ENCODE measurements around the gene CST2. TPM values are rescaled to one million over a fixed set of nuclear protein-coding genes. Genes with fewer than 3 reads are reported as not detected.
"Not testable (repeated sequence)": the region's sequence is repeated elsewhere in the genome, so short reads cannot be mapped to it uniquely, and the experiment has no call there.

Gene CST2
- total and polyA plus RNA-seq, 2 donors (not counting 1 experiment from before 2014, with no cell fraction given), result not detected

DNA sequence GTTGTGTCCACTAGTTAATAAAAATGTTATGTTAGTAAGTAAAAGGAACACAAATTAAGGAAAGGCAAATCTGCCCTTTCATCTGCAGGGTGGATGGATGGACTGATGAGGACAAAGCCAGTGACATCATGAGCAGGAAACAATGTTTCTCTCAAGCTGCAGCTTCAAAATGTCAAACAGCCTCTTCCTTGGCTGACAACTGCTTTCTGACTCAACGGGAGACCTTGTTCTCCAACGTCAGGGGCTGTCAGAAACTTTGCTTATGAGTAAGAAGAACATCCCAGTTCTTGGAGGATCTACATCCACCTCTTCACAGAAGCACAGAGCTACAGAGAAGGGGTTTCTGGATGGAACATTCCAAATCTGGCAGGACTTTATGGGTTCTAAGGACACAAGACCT, 6.0 kb downstream of the CST2 start:
- Mint-ChIP-seq H3K4me3 (no peak overlapping the region), H3K27me3 (no peaks in the 10 kb centered on the region), H3K9me3 (ENCODE audit: insufficient read depth) (no peaks in the 10 kb centered on the region), H3K27ac (no peak overlapping the region), H3K4me1 (no peaks in the 10 kb centered on the region)
- H3K79me2 ChIP-seq (ENCODE audit: control insufficient read depth, insufficient read depth, low read length), result no peaks in the 10 kb centered on the region
- no peaks in the 10 kb centered on the region for H3K9me3 ChIP-seq (ENCODE audit: control extremely low read depth in 1 of 3, control insufficient read depth in 2 of 3, insufficient read depth in 1 of 3, low read length in 2 of 3)
- TF ChIP-seq, protein P1, sequence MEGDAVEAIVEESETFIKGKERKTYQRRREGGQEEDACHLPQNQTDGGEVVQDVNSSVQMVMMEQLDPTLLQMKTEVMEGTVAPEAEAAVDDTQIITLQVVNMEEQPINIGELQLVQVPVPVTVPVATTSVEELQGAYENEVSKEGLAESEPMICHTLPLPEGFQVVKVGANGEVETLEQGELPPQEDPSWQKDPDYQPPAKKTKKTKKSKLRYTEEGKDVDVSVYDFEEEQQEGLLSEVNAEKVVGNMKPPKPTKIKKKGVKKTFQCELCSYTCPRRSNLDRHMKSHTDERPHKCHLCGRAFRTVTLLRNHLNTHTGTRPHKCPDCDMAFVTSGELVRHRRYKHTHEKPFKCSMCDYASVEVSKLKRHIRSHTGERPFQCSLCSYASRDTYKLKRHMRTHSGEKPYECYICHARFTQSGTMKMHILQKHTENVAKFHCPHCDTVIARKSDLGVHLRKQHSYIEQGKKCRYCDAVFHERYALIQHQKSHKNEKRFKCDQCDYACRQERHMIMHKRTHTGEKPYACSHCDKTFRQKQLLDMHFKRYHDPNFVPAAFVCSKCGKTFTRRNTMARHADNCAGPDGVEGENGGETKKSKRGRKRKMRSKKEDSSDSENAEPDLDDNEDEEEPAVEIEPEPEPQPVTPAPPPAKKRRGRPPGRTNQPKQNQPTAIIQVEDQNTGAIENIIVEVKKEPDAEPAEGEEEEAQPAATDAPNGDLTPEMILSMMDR (IDR thresholded peaks at IDR 0.05), result no peak
- TF ChIP-seq EZH2 (IDR thresholded peaks at IDR 0.05; ENCODE audit: borderline replicate concordance, insufficient read depth, low read depth, low read length, poor library complexity, severe bottlenecking), result no peak
- H2AFZ ChIP-seq (ENCODE audit: insufficient read depth, low read depth, low read length, poor library complexity, severe bottlenecking), result no peak overlapping the region
- no peaks in the 10 kb centered on the region for H3K36me3 ChIP-seq (replicated peaks in 1 of 2; ENCODE audit: control extremely low read depth in 1 of 2, control insufficient read depth in 1 of 2, extremely low read depth in 1 of 2, insufficient read depth in 2 of 2, low read length in 1 of 2)
- intact Hi-C loops (cut with micrococcal nuclease), result no loop called here
- WGBS (ENCODE audit: insufficient coverage), result no CpG with 5 or more reads among the region's 2 CpGs
- no peak overlapping the region for H3K4me3 ChIP-seq (ENCODE audit: control extremely low read depth in 1 of 5, extremely low read depth in 1 of 5, insufficient read depth in 1 of 5, low read depth in 2 of 5, low read length in 4 of 5)
- CTCF ChIA-PET, result no interaction called here
- no peak overlapping the region for H3K4me2 ChIP-seq (replicated peaks; ENCODE audit: low read depth, low read length, poor library complexity, severe bottlenecking)
- H3K4me1 ChIP-seq (ENCODE audit: control insufficient read depth in 2 of 2, insufficient read depth in 2 of 2, low read length in 2 of 2), result no peaks in the 10 kb centered on the region
- ATAC-seq (ENCODE audit: low read depth) (no peak), DNase-seq (no peak)
- H3K27me3 ChIP-seq (replicated peaks in 1 of 4; ENCODE audit: control extremely low read depth in 1 of 4, control insufficient read depth in 3 of 4, insufficient read depth in 4 of 4, low read length in 3 of 4), result no peaks in the 10 kb centered on the region
- no peak overlapping the region for H3K9ac ChIP-seq (ENCODE audit: low read length)
- H3K27ac ChIP-seq (ENCODE audit: low read length in 2 of 2), result no peak overlapping the region
- H4K20me1 ChIP-seq (ENCODE audit: control insufficient read depth, insufficient read depth, low read length, poor library complexity, severe bottlenecking), result no peaks in the 10 kb centered on the region
- POLR2A ChIA-PET, result no interaction called here

DNA sequence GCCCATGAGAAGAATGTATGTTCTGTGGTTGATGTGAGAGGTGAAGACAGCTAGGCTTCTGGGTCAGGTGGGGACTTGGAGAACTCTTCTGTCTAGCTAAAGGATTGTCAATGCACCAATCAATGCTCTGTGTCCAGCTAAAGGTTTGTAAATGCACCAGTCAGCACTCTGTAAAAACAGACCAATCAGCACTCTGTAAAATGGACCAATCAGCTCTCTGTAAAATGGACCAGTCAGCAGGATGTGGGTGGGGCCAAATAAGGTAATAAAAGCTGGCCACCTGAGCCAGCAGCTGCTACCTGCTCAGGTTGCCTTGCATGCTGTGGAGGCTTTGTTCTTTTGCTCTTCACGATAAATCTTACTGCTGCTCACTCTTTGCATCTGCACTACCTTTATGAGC, 15.0 kb downstream of the CST2 start:
- H3K27ac Mint-ChIP-seq; intact Hi-C loops (cut with micrococcal nuclease); H3K79me2 ChIP-seq (ENCODE audit: control insufficient read depth, insufficient read depth, low read length); H3K27ac ChIP-seq (ENCODE audit: low read length in 2 of 2); H3K27me3 ChIP-seq (replicated peaks in 1 of 4; ENCODE audit: control extremely low read depth in 1 of 4, control insufficient read depth in 3 of 4, insufficient read depth in 4 of 4, low read length in 3 of 4); H3K4me3 Mint-ChIP-seq; H3K4me3 ChIP-seq (ENCODE audit: control extremely low read depth in 1 of 5, extremely low read depth in 1 of 5, insufficient read depth in 1 of 5, low read depth in 2 of 5, low read length in 4 of 5); H3K36me3 ChIP-seq (replicated peaks in 1 of 2; ENCODE audit: control extremely low read depth in 1 of 2, control insufficient read depth in 1 of 2, extremely low read depth in 1 of 2, insufficient read depth in 2 of 2, low read length in 1 of 2); ATAC-seq (ENCODE audit: low read depth); H3K9ac ChIP-seq (ENCODE audit: low read length); CTCF ChIA-PET; H4K20me1 ChIP-seq (ENCODE audit: control insufficient read depth, insufficient read depth, low read length, poor library complexity, severe bottlenecking); H3K27me3 Mint-ChIP-seq; H2AFZ ChIP-seq (ENCODE audit: insufficient read depth, low read depth, low read length, poor library complexity, severe bottlenecking); H3K4me1 ChIP-seq (ENCODE audit: control insufficient read depth in 2 of 2, insufficient read depth in 2 of 2, low read length in 2 of 2); H3K4me1 Mint-ChIP-seq; H3K9me3 Mint-ChIP-seq (ENCODE audit: insufficient read depth); H3K4me2 ChIP-seq (replicated peaks; ENCODE audit: low read depth, low read length, poor library complexity, severe bottlenecking); DNase-seq; POLR2A ChIA-PET; H3K9me3 ChIP-seq (ENCODE audit: control extremely low read depth in 1 of 3, control insufficient read depth in 2 of 3, insufficient read depth in 1 of 3, low read length in 2 of 3): not testable (repeated sequence)
- no CpG with 5 or more reads among the region's 1 CpG for WGBS (ENCODE audit: insufficient coverage)

DNA sequence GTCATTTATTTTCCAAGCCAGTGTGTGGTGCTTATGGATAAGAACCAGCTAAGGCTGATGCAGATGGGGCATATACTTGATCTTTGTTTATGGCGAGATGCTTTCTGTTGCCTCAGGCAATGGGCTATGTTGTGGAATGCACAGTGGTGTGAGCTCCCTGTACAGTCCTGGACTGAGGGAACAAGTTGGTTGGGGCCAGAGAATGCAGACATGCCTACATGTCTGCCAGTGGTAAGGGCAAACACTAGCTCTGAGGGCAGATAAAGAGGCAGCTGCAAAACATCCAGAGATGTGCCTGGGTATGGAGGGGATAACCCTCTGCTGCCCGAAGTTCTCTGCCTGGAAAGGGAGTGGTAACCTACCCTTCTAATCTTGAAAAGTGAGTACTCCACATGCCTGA, 16.2 kb downstream of the CST2 start:
- H4K20me1 ChIP-seq (ENCODE audit: control insufficient read depth, insufficient read depth, low read length, poor library complexity, severe bottlenecking), result not testable (repeated sequence)

More for the DNA sequence above, 16.2 kb downstream of the CST2 start:
- intact Hi-C loops (cut with micrococcal nuclease); H3K9me3 ChIP-seq (ENCODE audit: control extremely low read depth in 1 of 3, control insufficient read depth in 2 of 3, insufficient read depth in 1 of 3, low read length in 2 of 3); H3K79me2 ChIP-seq (ENCODE audit: control insufficient read depth, insufficient read depth, low read length); H3K27ac ChIP-seq (ENCODE audit: low read length in 2 of 2); H3K4me1 ChIP-seq (ENCODE audit: control insufficient read depth in 2 of 2, insufficient read depth in 2 of 2, low read length in 2 of 2); H3K4me2 ChIP-seq (replicated peaks; ENCODE audit: low read depth, low read length, poor library complexity, severe bottlenecking); H2AFZ ChIP-seq (ENCODE audit: insufficient read depth, low read depth, low read length, poor library complexity, severe bottlenecking); H3K9me3 Mint-ChIP-seq (ENCODE audit: insufficient read depth); H3K27me3 Mint-ChIP-seq; POLR2A ChIA-PET; H3K9ac ChIP-seq (ENCODE audit: low read length); H3K4me3 ChIP-seq (ENCODE audit: control extremely low read depth in 1 of 5, extremely low read depth in 1 of 5, insufficient read depth in 1 of 5, low read depth in 2 of 5, low read length in 4 of 5); H3K27me3 ChIP-seq (replicated peaks in 1 of 4; ENCODE audit: control extremely low read depth in 1 of 4, control insufficient read depth in 3 of 4, insufficient read depth in 4 of 4, low read length in 3 of 4); H3K27ac Mint-ChIP-seq; H3K4me1 Mint-ChIP-seq; CTCF ChIA-PET; ATAC-seq (ENCODE audit: low read depth); H3K4me3 Mint-ChIP-seq; DNase-seq; H3K36me3 ChIP-seq (replicated peaks in 1 of 2; ENCODE audit: control extremely low read depth in 1 of 2, control insufficient read depth in 1 of 2, extremely low read depth in 1 of 2, insufficient read depth in 2 of 2, low read length in 1 of 2): not testable (repeated sequence)
- 93% methylated on average over 2 of the region's 2 CpGs for WGBS (ENCODE audit: insufficient coverage)
